Fibroblast of lung (primary cell): ENCODE results near the gene RBM4B. TPM values are rescaled to one million over a fixed set of nuclear protein-coding genes. Genes with fewer than 3 reads are reported as not detected.

Experiments used
- DNase-seq, 2 donors: peaks; one replicate each; pipeline versions ENCODE4 v3.0.0 to v3.0.0-alpha.2; 2010; ENCODE audit warnings: low read depth in 2 of 2
- H2AFZ ChIP-seq: 2 replicates; pipeline ENCODE4 v1.5.1; 2012; ENCODE audit warnings: low read length, control low read depth, inconsistent platforms
- H3K27ac ChIP-seq: 2 replicates; pipeline ENCODE4 v1.5.1; 2011; ENCODE audit warnings: low read length, control low read depth; ENCODE audit not compliant: insufficient read depth
- H3K27me3 ChIP-seq: 2 replicates; pipeline ENCODE4 v1.5.1; 2011; ENCODE audit warnings: mild to moderate bottlenecking, low read length; ENCODE audit not compliant: control insufficient read depth, insufficient read depth
- H3K36me3 ChIP-seq: 2 replicates; pipeline ENCODE4 v1.5.1; 2011; ENCODE audit warnings: low read length; ENCODE audit not compliant: control insufficient read depth, insufficient read depth
- H3K4me1 ChIP-seq: 2 replicates; pipeline ENCODE4 v1.5.1; 2011; ENCODE audit warnings: low read length; ENCODE audit not compliant: control insufficient read depth, insufficient read depth; ENCODE audit errors: extremely low read depth
- H3K4me2 ChIP-seq: 2 replicates; pipeline ENCODE4 v1.5.1; 2011; ENCODE audit warnings: low read length, control low read depth; ENCODE audit not compliant: insufficient read depth; ENCODE audit errors: extremely low read depth
- H3K4me3 ChIP-seq, 4 experiments: fragments of 200-600 bp in 1 of 4; sonication (generic) in 1 of 4; replicated peaks in 1 of 4; 2 replicates each; pipeline ENCODE4 v1.5.1; 2011 to 2016; ENCODE audit warnings: low read length in 4 of 4, low read depth in 3 of 4, mild to moderate bottlenecking in 3 of 4, control low read depth in 2 of 4, inconsistent platforms in 1 of 4, mixed read lengths in 1 of 4; ENCODE audit not compliant: insufficient read depth in 1 of 4; ENCODE audit errors: control extremely low read depth in 1 of 4
- H3K79me2 ChIP-seq: 2 replicates; pipeline ENCODE4 v1.5.1; 2012; ENCODE audit warnings: mild to moderate bottlenecking, low read length, inconsistent platforms; ENCODE audit not compliant: control insufficient read depth, insufficient read depth
- H3K9ac ChIP-seq: 2 replicates; pipeline ENCODE4 v1.5.1; 2011; ENCODE audit warnings: mild to moderate bottlenecking, low read length, control low read depth; ENCODE audit not compliant: insufficient read depth
- H3K9me3 ChIP-seq: 2 replicates; pipeline ENCODE4 v1.5.1; 2012; ENCODE audit warnings: low read depth, low read length; ENCODE audit not compliant: control insufficient read depth, insufficient read depth
- H4K20me1 ChIP-seq: 2 replicates; pipeline ENCODE4 v1.5.1; 2011; ENCODE audit warnings: low read length; ENCODE audit not compliant: control insufficient read depth, insufficient read depth; ENCODE audit errors: extremely low read depth
- EZH2 ChIP-seq: IDR thresholded peaks from 2 replicates; pipeline ENCODE4 v1.5.1; 2012; ENCODE audit warnings: low read length, control low read depth, mild to moderate bottlenecking; ENCODE audit errors: missing control alignments
- polyA plus RNA-seq, 2 donors: library from polyadenylated mRNA; depleted of rRNA in 1 of 2; stranded (reverse) in 1 of 2; unstranded in 1 of 2; fragments of >200 nt; gene quantifications; 2 replicates each; pipeline ENCODE4 v1.2.1, GENCODE V29; 2011 to 2012; ENCODE audit warnings: missing spikeins in 1 of 2
- total RNA-seq: library from RNA; depleted of rRNA; stranded (reverse); fragments of >200 nt; gene quantifications from 2 replicates; pipeline ENCODE4 v1.2.1, GENCODE V29; 2014
- TF ChIP-seq, protein P1 (sequence below), 2 donors: IDR thresholded peaks in 1 of 2; conservative IDR thresholded peaks in 1 of 2; 1 replicate in 1 of 2; 2 replicates in 1 of 2; pipeline ENCODE4 v1.5.1; 2011 to 2012; ENCODE audit warnings: low read length in 2 of 2, control low read depth in 1 of 2, inconsistent platforms in 1 of 2, low read depth in 1 of 2, mild to moderate bottlenecking in 1 of 2

RBM4B gene
- total and polyA plus RNA-seq, 2 donors (not counting 1 experiment from before 2014, with no cell fraction given), result 24.6 to 28.4 TPM

DNA sequence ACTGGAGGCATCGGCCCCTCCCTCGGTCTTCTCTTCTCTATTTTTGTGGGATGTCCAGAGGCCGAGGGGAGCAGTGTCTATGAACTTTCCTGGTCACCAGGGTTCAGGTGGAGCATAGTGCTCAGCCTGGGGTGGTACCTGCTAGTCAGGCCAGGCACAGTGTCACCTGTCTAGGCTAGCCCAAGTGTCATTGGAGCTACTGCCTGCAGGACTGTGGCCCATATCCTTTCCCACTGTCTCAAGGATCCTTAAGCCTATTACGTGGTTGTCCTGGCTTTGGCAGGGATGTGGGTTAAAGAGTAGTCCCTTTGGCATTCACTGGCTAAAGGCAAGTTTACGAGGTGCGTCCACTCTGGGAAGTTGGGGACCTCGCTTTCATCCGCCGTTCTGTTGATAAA is 51.9 kb downstream of the RBM4B start:
- TF ChIP-seq, protein P1, sequence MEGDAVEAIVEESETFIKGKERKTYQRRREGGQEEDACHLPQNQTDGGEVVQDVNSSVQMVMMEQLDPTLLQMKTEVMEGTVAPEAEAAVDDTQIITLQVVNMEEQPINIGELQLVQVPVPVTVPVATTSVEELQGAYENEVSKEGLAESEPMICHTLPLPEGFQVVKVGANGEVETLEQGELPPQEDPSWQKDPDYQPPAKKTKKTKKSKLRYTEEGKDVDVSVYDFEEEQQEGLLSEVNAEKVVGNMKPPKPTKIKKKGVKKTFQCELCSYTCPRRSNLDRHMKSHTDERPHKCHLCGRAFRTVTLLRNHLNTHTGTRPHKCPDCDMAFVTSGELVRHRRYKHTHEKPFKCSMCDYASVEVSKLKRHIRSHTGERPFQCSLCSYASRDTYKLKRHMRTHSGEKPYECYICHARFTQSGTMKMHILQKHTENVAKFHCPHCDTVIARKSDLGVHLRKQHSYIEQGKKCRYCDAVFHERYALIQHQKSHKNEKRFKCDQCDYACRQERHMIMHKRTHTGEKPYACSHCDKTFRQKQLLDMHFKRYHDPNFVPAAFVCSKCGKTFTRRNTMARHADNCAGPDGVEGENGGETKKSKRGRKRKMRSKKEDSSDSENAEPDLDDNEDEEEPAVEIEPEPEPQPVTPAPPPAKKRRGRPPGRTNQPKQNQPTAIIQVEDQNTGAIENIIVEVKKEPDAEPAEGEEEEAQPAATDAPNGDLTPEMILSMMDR (conservative IDR thresholded peaks at IDR 0.05 in 1 of 2, IDR thresholded peaks at IDR 0.05 in 1 of 2; ENCODE audit: low read depth in 1 of 2, low read length in 2 of 2), result no peak
- no peak for TF ChIP-seq EZH2
- H3K4me1 ChIP-seq, result no peaks in the 10 kb centered on the region
- no peaks in the 10 kb centered on the region for H4K20me1 ChIP-seq
- peaks cover 44% of the 10 kb centered on the region for H3K36me3 ChIP-seq
- H3K4me2 ChIP-seq, result no peak overlapping the region
- DNase-seq, result no peak
- no peaks in the 10 kb centered on the region for H3K27me3 ChIP-seq
- H3K4me3 ChIP-seq, result no peak overlapping the region
- H3K9me3 ChIP-seq, result no peaks in the 10 kb centered on the region
- no peak overlapping the region for H2AFZ ChIP-seq
- H3K79me2 ChIP-seq, result peaks cover 99% of the 10 kb centered on the region
- H3K9ac ChIP-seq, result no peak overlapping the region
- no peak overlapping the region for H3K27ac ChIP-seq

DNA sequence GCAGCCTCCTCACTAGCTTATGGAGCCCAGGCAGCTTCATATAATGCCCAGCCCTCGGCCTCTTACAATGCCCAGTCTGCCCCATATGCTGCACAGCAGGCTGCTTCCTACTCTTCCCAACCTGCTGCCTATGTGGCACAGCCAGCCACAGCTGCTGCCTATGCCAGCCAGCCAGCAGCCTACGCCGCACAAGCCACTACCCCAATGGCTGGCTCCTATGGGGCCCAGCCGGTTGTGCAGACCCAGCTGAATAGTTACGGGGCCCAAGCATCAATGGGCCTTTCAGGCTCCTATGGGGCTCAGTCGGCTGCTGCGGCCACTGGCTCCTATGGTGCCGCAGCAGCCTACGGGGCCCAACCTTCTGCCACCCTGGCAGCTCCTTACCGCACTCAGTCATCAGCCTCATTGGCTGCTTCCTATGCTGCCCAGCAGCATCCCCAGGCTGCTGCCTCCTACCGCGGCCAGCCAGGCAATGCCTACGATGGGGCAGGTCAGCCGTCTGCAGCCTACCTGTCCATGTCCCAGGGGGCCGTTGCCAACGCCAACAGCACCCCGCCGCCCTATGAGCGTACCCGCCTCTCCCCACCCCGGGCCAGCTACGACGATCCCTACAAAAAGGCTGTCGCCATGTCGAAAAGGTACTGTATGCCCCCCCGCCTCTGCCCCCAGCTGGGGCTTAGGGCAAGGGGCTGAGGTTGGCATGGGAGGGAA is 52.5 kb downstream of the RBM4B start:
- TF ChIP-seq, protein P1 (conservative IDR thresholded peaks at IDR 0.05 in 1 of 2, IDR thresholded peaks at IDR 0.05 in 1 of 2; ENCODE audit: low read depth in 1 of 2, low read length in 2 of 2), result no peak
- TF ChIP-seq EZH2, result no peak
- Histone ChIP-seq H3K9ac (no peak overlapping the region), H3K79me2 (peaks cover 99% of the 10 kb centered on the region), H4K20me1 (no peaks in the 10 kb centered on the region), H3K4me3 (no peak overlapping the region), H3K27ac (no peak overlapping the region), H3K9me3 (no peaks in the 10 kb centered on the region), H3K4me2 (no peak overlapping the region), H2AFZ (no peak overlapping the region), H3K27me3 (no peaks in the 10 kb centered on the region), H3K4me1 (no peaks in the 10 kb centered on the region), H3K36me3 (peaks cover 44% of the 10 kb centered on the region)
- no peak for DNase-seq

DNA sequence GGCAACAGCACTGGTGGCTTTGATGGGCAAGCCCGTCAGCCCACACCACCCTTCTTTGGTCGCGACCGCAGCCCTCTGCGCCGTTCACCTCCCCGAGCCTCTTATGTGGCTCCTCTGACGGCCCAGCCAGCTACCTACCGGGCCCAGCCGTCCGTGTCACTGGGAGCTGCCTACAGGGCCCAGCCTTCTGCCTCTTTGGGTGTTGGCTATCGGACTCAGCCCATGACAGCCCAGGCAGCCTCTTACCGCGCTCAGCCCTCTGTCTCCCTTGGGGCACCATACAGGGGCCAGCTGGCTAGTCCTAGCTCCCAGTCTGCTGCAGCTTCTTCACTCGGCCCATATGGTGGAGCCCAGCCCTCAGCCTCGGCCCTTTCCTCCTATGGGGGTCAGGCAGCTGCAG is 53.2 kb downstream of the RBM4B start:
- no peaks in the 10 kb centered on the region for H3K4me1 ChIP-seq
- no peak overlapping the region for H2AFZ ChIP-seq
- DNase-seq, result no peak
- no peaks in the 10 kb centered on the region for H3K9me3 ChIP-seq
- no peaks in the 10 kb centered on the region for H4K20me1 ChIP-seq
- H3K27me3 ChIP-seq, result no peaks in the 10 kb centered on the region
- H3K4me2 ChIP-seq, result no peak overlapping the region
- peaks cover 42% of the 10 kb centered on the region for H3K36me3 ChIP-seq
- H3K4me3 ChIP-seq, result no peak overlapping the region
- H3K27ac ChIP-seq, result no peak overlapping the region
- TF ChIP-seq, protein P1 (conservative IDR thresholded peaks at IDR 0.05 in 1 of 2, IDR thresholded peaks at IDR 0.05 in 1 of 2; ENCODE audit: low read depth in 1 of 2, low read length in 2 of 2), result no peak
- no peak for TF ChIP-seq EZH2
- no peak overlapping the region for H3K9ac ChIP-seq
- H3K79me2 ChIP-seq, result peaks cover 98% of the 10 kb centered on the region
